HG03139 (cell line): ENCODE results near the gene PCCA.
"Not testable (repeated sequence)": the region's sequence is repeated elsewhere in the genome, so short reads cannot be mapped to it uniquely, and the experiment has no call there.

Experiments
- ATAC-seq: cut with Tn5 transposase; IDR thresholded peaks from one replicate; pipeline ENCODE4 v1.9.1; 2021; ENCODE audit not compliant: unreplicated experiment

The PCCA gene

GRCh38 chr13:100097821-100098220, 8.9 kb downstream of the PCCA start:
- ATAC-seq: no peak

- no peak for ATAC-seq
Observed at GRCh38 chr13:100098445-100099116, 9.7 kb downstream of the PCCA start.

- not testable (repeated sequence) for ATAC-seq
Observed at GRCh38 chr13:100099117-100099445, 10.2 kb downstream of the PCCA start.

GRCh38 chr13:100100115-100100879, 11.4 kb downstream of the PCCA start:
- no peak for ATAC-seq

GRCh38 chr13:100102042-100102441, 13.1 kb downstream of the PCCA start:
- no peak for ATAC-seq

- no peak for ATAC-seq
Observed at GRCh38 chr13:100106005-100106404, 17.1 kb downstream of the PCCA start.

GRCh38 chr13:100106705-100107104, 17.8 kb downstream of the PCCA start:
- no peak for ATAC-seq

- peak; percentile 66 for ATAC-seq
Observed at GRCh38 chr13:100108913-100109507, 20.1 kb downstream of the PCCA start.

GRCh38 chr13:100110269-100110668, 21.4 kb downstream of the PCCA start:
- ATAC-seq: no peak

- ATAC-seq: no peak
Observed at GRCh38 chr13:100112186-100112838, 23.4 kb downstream of the PCCA start.

GRCh38 chr13:100115693-100116254, 26.9 kb downstream of the PCCA start:
- peak; percentile 58 for ATAC-seq

- ATAC-seq: no peak
Observed at GRCh38 chr13:100124265-100124664, 35.4 kb downstream of the PCCA start.

- ATAC-seq: no peak
Observed at GRCh38 chr13:100125946-100126345, 37.1 kb downstream of the PCCA start.

- no peak for ATAC-seq
Observed at GRCh38 chr13:100128373-100128772, 39.5 kb downstream of the PCCA start.

- ATAC-seq: no peak
Observed at GRCh38 chr13:100128838-100129237, 39.9 kb downstream of the PCCA start.

GRCh38 chr13:100129605-100130004, 40.7 kb downstream of the PCCA start:
- ATAC-seq: peak; percentile 87

GRCh38 chr13:100130092-100130491, 41.2 kb downstream of the PCCA start:
- ATAC-seq: no peak

- ATAC-seq: no peak
Observed at GRCh38 chr13:100130930-100131511, 42.1 kb downstream of the PCCA start.

- no peak for ATAC-seq
Observed at GRCh38 chr13:100131863-100132574, 43.1 kb downstream of the PCCA start.

- no peak for ATAC-seq
Observed at GRCh38 chr13:100138859-100139491, 50.1 kb downstream of the PCCA start.
